Stimulated activated CD4-positive, alpha-beta T cell treated with anti-CD3 and anti-CD28 coated beads, Interleukin-12 subunit alpha, Interleukin-12 subunit beta, amount 100 ng/mL, for 24 hours (primary cell): Measurements from ENCODE around the gene IGFL2.

Experiments used
- DNase-seq, 2 experiments: peaks; one replicate each; pipeline ENCODE4 v3.0.0-alpha.2; 2020; ENCODE audit warnings: low read depth in 2 of 2

The IGFL2 gene

DNA sequence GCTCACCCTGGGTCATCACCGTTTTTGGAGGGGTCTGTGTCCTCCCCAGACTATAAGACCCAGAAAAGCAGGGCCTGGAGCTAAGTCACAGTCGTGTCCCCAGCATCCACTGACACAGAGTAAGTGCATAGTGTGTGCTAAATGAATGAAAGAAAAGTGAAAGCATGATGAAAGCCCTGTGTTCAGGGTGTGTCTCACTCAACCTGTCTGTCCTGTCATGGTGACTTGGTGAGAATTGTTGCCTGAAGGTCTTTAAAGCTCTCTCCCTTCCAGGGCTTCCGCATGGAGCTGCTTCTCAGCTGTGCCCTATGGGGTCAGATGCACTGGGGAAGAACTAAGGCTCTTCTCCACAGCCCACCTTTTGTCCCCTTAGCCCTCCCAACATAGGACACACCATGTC, 61.0 kb downstream of the IGFL2 start:
- DNase-seq, result no peak

DNA sequence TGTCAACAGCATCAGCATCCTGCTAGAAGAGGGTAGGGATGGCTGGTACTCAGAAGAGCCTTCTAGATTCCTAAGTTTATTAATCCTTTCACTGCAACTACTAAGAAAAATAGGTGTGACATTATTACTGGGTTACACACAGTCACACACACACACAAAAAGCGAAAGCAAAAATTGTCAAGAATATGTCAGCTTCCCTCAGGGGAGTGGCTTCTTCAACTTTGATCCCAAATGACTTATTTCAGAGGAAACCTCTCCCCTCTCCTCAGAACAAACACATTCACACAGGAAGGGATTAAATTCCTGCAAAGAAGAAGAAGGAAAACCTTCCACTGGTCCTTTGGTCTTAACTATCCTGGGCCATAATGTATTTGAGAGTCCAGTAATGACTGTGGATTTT, 61.4 kb downstream of the IGFL2 start:
- DNase-seq, result no peak

DNA sequence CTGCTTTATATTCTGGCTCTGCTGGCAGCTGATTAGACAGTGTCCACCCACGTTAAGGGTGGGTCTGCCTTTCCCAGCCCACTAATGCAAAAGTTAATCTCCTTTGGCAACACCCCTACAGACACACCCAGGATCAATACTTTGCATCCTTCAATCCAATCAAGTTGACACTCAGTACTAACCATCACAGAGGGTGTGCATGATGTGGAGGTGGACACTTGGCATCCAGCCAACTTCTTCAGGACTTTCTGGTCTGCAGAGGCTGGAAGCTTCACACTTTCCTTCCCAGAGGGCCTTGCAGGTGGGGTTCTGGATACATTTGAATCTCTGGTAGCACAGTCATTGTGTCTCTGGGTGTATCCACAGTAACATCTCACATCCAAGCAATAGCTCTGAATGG, 62.6 kb downstream of the IGFL2 start:
- no peak for DNase-seq
